Stromal cell of bone marrow (primary cell): Measurements from ENCODE around the gene PCP2.

ENCODE experiments used
- DNase-seq: peaks from one replicate; pipeline ENCODE4 v3.0.0-alpha.2; 2012; ENCODE audit warnings: low read depth

Gene PCP2

GRCh38 chr19:7633698-7634097 lies at the start of gene PCP2:
Gene PCP2 (minus strand): TSS chr19:7633719. CDS start chr19:7633457, 262 bp downstream.
- DNase-seq = no peak

- no peak for DNase-seq
Observed at GRCh38 chr19:7682175-7682855, 48.8 kb upstream of the PCP2 start.

- DNase-seq = peak; percentile 62
Observed at GRCh38 chr19:7681340-7682174, 48.0 kb upstream of the PCP2 start.

- DNase-seq = peak; percentile 43
Observed at GRCh38 chr19:7680606-7681339, 47.3 kb upstream of the PCP2 start, which contains the start of gene TRAPPC5. Gene TRAPPC5 (plus strand): TSS chr19:7680833. CDS start chr19:7682254, 1,421 bp downstream.

GRCh38 chr19:7679771-7680605 lies 46.5 kb upstream of the PCP2 start:
- no peak for DNase-seq

- DNase-seq = no peak
Observed at GRCh38 chr19:7678971-7679751, 45.6 kb upstream of the PCP2 start.

GRCh38 chr19:7677669-7678311 lies 44.3 kb upstream of the PCP2 start:
- DNase-seq = no peak

- no peak for DNase-seq
Observed at GRCh38 chr19:7676854-7677253, 43.3 kb upstream of the PCP2 start, which contains the start of gene MCEMP1. Gene MCEMP1 (plus strand): TSS chr19:7677090. CDS start chr19:7677121, 31 bp downstream.

GRCh38 chr19:7676376-7676775 lies 42.9 kb upstream of the PCP2 start:
- DNase-seq = no peak

- no peak for DNase-seq
Observed at GRCh38 chr19:7674010-7675005, 40.8 kb upstream of the PCP2 start.

GRCh38 chr19:7672522-7672921 lies 39.0 kb upstream of the PCP2 start:
- DNase-seq = no peak

- no peak for DNase-seq
Observed at GRCh38 chr19:7670790-7671189, 37.3 kb upstream of the PCP2 start.

- DNase-seq = no peak
Observed at GRCh38 chr19:7670150-7670783, 36.7 kb upstream of the PCP2 start.

- DNase-seq = no peak
Observed at GRCh38 chr19:7669641-7670040, 36.1 kb upstream of the PCP2 start.

GRCh38 chr19:7668842-7669241 lies 35.3 kb upstream of the PCP2 start, which contains the start of gene RETN:
Gene RETN (plus strand): TSS chr19:7669049. CDS start chr19:7669327, 278 bp downstream.
- no peak for DNase-seq

GRCh38 chr19:7665076-7665475 lies 31.6 kb upstream of the PCP2 start:
- no peak for DNase-seq

- no peak for DNase-seq
Observed at GRCh38 chr19:7663706-7664105, 30.2 kb upstream of the PCP2 start.

GRCh38 chr19:7662657-7663056 lies 29.1 kb upstream of the PCP2 start:
- DNase-seq = no peak
